Transverse colon (tissue), 4 donors: ENCODE measurements around the gene DIS3L2. TPM values are rescaled to one million over a fixed set of nuclear protein-coding genes. Genes with fewer than 3 reads are reported as not detected.

ENCODE experiments used
- DNase-seq: peaks from one replicate; pipeline ENCODE4 v3.0.0-alpha.2; 2019
- H3K27ac ChIP-seq, 4 donors: fragments of 200-600 bp; sonication (generic); 2 replicates each; pipeline ENCODE4 v1.5.1; 2016 to 2018; ENCODE audit warnings: inconsistent platforms in 4 of 4
- H3K27me3 ChIP-seq: fragments of 200-600 bp; sonication (generic); 2 replicates; pipeline ENCODE4 v1.5.1; 2017; ENCODE audit warnings: inconsistent platforms
- H3K36me3 ChIP-seq, 4 donors: fragments of 200-600 bp; sonication (generic); 2 replicates each; pipeline ENCODE4 v1.5.1; 2017 to 2019; ENCODE audit warnings: inconsistent platforms in 4 of 4
- H3K4me1 ChIP-seq, 4 donors: fragments of 200-600 bp; sonication (generic); 2 replicates each; pipeline ENCODE4 v1.5.1; 2017 to 2020; ENCODE audit warnings: inconsistent platforms in 4 of 4
- H3K4me3 ChIP-seq, 4 donors: fragments of 200-600 bp; sonication (generic); 1 replicate in 1 of 4; 2 replicates in 3 of 4; pipeline versions ENCODE4 v1.5.1 to v1.6.1; 2017 to 2019; ENCODE audit warnings: inconsistent platforms in 4 of 4
- H3K9me3 ChIP-seq, 2 donors: fragments of 200-600 bp; sonication (generic); 2 replicates each; pipeline ENCODE4 v1.5.1; 2017 to 2019; ENCODE audit warnings: inconsistent platforms in 2 of 2
- CTCF ChIP-seq, 5 experiments: fragments of 200-600 bp in 3 of 5; fragments of 450-650 bp in 2 of 5; sonication (generic) in 3 of 5; IDR thresholded peaks; 1 replicate in 2 of 5; 2 replicates in 3 of 5; pipeline ENCODE4 v1.5.1; 2016 to 2017; ENCODE audit warnings: antibody characterized with exemption in 5 of 5, inconsistent platforms in 3 of 5, mild to moderate bottlenecking in 2 of 5, moderate library complexity in 1 of 5
- EP300 ChIP-seq: sonication (generic); formaldehyde crosslinking; IDR thresholded peaks from one replicate; pipeline ENCODE4 v1.6.1; 2017; ENCODE audit warnings: antibody characterized with exemption, low read depth
- POLR2A ChIP-seq: fragments of 450-650 bp; IDR thresholded peaks from one replicate; pipeline ENCODE4 v1.6.1; 2016; ENCODE audit warnings: antibody characterized with exemption, mild to moderate bottlenecking, moderate library complexity
- POLR2AphosphoS5 ChIP-seq, 3 donors: sonication (generic); formaldehyde crosslinking; IDR thresholded peaks; one replicate each; pipeline ENCODE4 v1.6.1; 2016; ENCODE audit warnings: antibody characterized with exemption in 3 of 3
- WGBS, 2 donors: methylation state at CpG; one replicate each; pipeline ENCODE4 v1.1.5; 2018; ENCODE audit warnings: low coverage in 1 of 2; 5-methylcytosine and 5-hydroxymethylcytosine counted together
- in situ Hi-C, 4 donors: fragments of 200-750 bp; cut with MboI; loops; one replicate each; pipeline versions ENCODE4 v1.15.0 to v1.15.1; 2017; ENCODE audit warnings: low sequenced_read_pairs in 3 of 4, low pct_ligation_motif_present in 1 of 4, low pct_unique_long_range_greater_than_20kb in 1 of 4
- intact Hi-C: fragments of 100-400 bp; cut with DNase I; formaldehyde crosslinking; loops from one replicate; pipeline ENCODE4 v1.15.1; 2023; ENCODE audit warnings: low total_unique reads
- total RNA-seq, 4 donors: library from RNA; depleted of rRNA; stranded (reverse); fragments of >200 nt; gene quantifications; one replicate each; pipeline ENCODE4 v1.1.0, GENCODE V29; 2016

The DIS3L2 gene
- total RNA-seq, 4 donors from 2014 or later: 24.7 to 99.9 (median 51.2) TPM

GRCh38 chr2:232352511-232353091 lies 391.1 kb downstream of the DIS3L2 start:
- DNase-seq: no peak
- in situ Hi-C loops (no loop called here), intact Hi-C loops (no loop called here)
- TF ChIP-seq CTCF (IDR thresholded peaks at IDR 0.05) (no peak), EP300 (no peak), POLR2A (no peak), POLR2AphosphoS5 (IDR thresholded peaks at IDR 0.05) (no peak)
- no peak overlapping the region for H3K4me3 ChIP-seq
- 79% methylated on average over 15 of the region's 39 CpGs; no CpG with 5 or more reads in 1 of the 2 donors for WGBS, 2 donors
- peaks cover 53% of the 10 kb centered on the region for H3K27me3 ChIP-seq
- H3K27ac ChIP-seq: no peak overlapping the region
- H3K36me3 ChIP-seq: no peaks in the 10 kb centered on the region
- peaks cover 0 to 26% (median 18%) of the 10 kb centered on the region in 4 donors for H3K4me1 ChIP-seq
- H3K9me3 ChIP-seq: no peaks in the 10 kb centered on the region

GRCh38 chr2:232353096-232353495 lies 391.6 kb downstream of the DIS3L2 start:
- TF ChIP-seq POLR2AphosphoS5 (IDR thresholded peaks at IDR 0.05) (no peak), EP300 (no peak), CTCF (IDR thresholded peaks at IDR 0.05) (no peak), POLR2A (no peak)
- peaks cover 53% of the 10 kb centered on the region for H3K27me3 ChIP-seq
- H3K27ac ChIP-seq: no peak overlapping the region
- peaks cover 0 to 26% (median 18%) of the 10 kb centered on the region in 4 donors for H3K4me1 ChIP-seq
- H3K4me3 ChIP-seq: no peak overlapping the region
- H3K36me3 ChIP-seq: no peaks in the 10 kb centered on the region
- no peak for DNase-seq
- intact Hi-C loops (no loop called here), in situ Hi-C loops (no loop called here)
- 84% methylated on average over 8 of the region's 8 CpGs; no CpG with 5 or more reads in 1 of the 2 donors for WGBS, 2 donors
- H3K9me3 ChIP-seq: no peaks in the 10 kb centered on the region

GRCh38 chr2:232353660-232354059 lies 392.1 kb downstream of the DIS3L2 start:
- no peak overlapping the region for H3K27ac ChIP-seq
- TF ChIP-seq CTCF (IDR thresholded peaks at IDR 0.05) (no peak), POLR2A (no peak), POLR2AphosphoS5 (IDR thresholded peaks at IDR 0.05) (no peak), EP300 (no peak)
- intact Hi-C loops: no loop called here
- in situ Hi-C loops: no loop called here
- peaks cover 53% of the 10 kb centered on the region for H3K27me3 ChIP-seq
- DNase-seq: no peak
- H3K9me3 ChIP-seq: no peaks in the 10 kb centered on the region
- WGBS, 2 donors: 75 to 81% methylated on average over 2 to 7 of the region's 7 CpGs
- H3K4me3 ChIP-seq: no peak overlapping the region
- peaks cover 0 to 26% (median 18%) of the 10 kb centered on the region in 4 donors for H3K4me1 ChIP-seq
- no peaks in the 10 kb centered on the region for H3K36me3 ChIP-seq

- intact Hi-C loops (no loop called here), in situ Hi-C loops (no loop called here)
- DNase-seq: no peak
- WGBS, 2 donors: 84% methylated on average over 4 of the region's 5 CpGs; no CpG with 5 or more reads in 1 of the 2 donors
- TF ChIP-seq CTCF (IDR thresholded peaks at IDR 0.05): no peak
- no peak for TF ChIP-seq POLR2AphosphoS5 (IDR thresholded peaks at IDR 0.05)
- no peak for TF ChIP-seq POLR2A
- no peak for TF ChIP-seq EP300
- Histone ChIP-seq H3K9me3 (no peaks in the 10 kb centered on the region), H3K27ac (no peak overlapping the region), H3K4me3 (no peak overlapping the region), H3K27me3 (peaks cover 53% of the 10 kb centered on the region), H3K4me1 (peaks cover 0 to 26% (median 18%) of the 10 kb centered on the region in 4 donors), H3K36me3 (no peaks in the 10 kb centered on the region)
Observed at GRCh38 chr2:232354069-232354468, 392.6 kb downstream of the DIS3L2 start.
